Activated naive CD8-positive, alpha-beta T cell treated with anti-CD3 and anti-CD28 coated beads for 36 hours (primary cell): ENCODE results near the gene KLHL29. TPM values are rescaled to one million over a fixed set of nuclear protein-coding genes. Genes with fewer than 3 reads are reported as not detected.
A peak's percentile ranks its signal among the peaks of the same experiment; 100 is the strongest.

Experiments
- DNase-seq: peaks from one replicate; pipeline ENCODE4 v3.0.0; 2021
- H3K27ac Mint-ChIP-seq: one replicate; pipeline ENCODE4 v1.8.0; 2022; ENCODE audit warnings: mild to moderate bottlenecking, moderate library complexity, mixed read lengths
- H3K27me3 Mint-ChIP-seq: one replicate; pipeline ENCODE4 v1.8.0; 2022; ENCODE audit warnings: mild to moderate bottlenecking, mixed read lengths
- H3K36me3 Mint-ChIP-seq: one replicate; pipeline ENCODE4 v1.8.0; 2021; ENCODE audit warnings: mild to moderate bottlenecking, mixed read lengths
- H3K4me1 Mint-ChIP-seq: one replicate; pipeline ENCODE4 v1.8.0; 2021; ENCODE audit warnings: mixed read lengths
- H3K4me3 Mint-ChIP-seq: one replicate; pipeline ENCODE4 v1.8.0; 2022; ENCODE audit warnings: mild to moderate bottlenecking, moderate library complexity, mixed read lengths
- H3K9me3 Mint-ChIP-seq: one replicate; pipeline ENCODE4 v1.8.0; 2022; ENCODE audit warnings: mixed read lengths
- total RNA-seq, 2 experiments: library from RNA; stranded (reverse); gene quantifications; one replicate each; pipeline ENCODE4 v1.2.3, GENCODE V29; 2021

Gene KLHL29
- total RNA-seq, 2 experiments from 2014 or later = 1.2 to 1.5 TPM

- peak overlapping the region; percentile 13 for H3K27ac Mint-ChIP-seq
- no peaks in the 10 kb centered on the region for H3K36me3 Mint-ChIP-seq
- no peak overlapping the region for H3K4me3 Mint-ChIP-seq
- DNase-seq = no peak
- H3K9me3 Mint-ChIP-seq = no peaks in the 10 kb centered on the region
- peaks cover 8% of the 10 kb centered on the region for H3K4me1 Mint-ChIP-seq
- H3K27me3 Mint-ChIP-seq = no peaks in the 10 kb centered on the region
Measured at GRCh38 chr2:23540804-23541360, 155.9 kb downstream of the KLHL29 start.

GRCh38 chr2:23541503-23542229, 156.7 kb downstream of the KLHL29 start:
- Mint-ChIP-seq H3K27me3 (no peaks in the 10 kb centered on the region), H3K9me3 (no peaks in the 10 kb centered on the region), H3K27ac (no peak overlapping the region), H3K36me3 (no peaks in the 10 kb centered on the region), H3K4me3 (no peak overlapping the region), H3K4me1 (peaks cover 4% of the 10 kb centered on the region)
- no peak for DNase-seq

GRCh38 chr2:23542230-23542789, 157.3 kb downstream of the KLHL29 start:
- no peaks in the 10 kb centered on the region for H3K9me3 Mint-ChIP-seq
- H3K4me1 Mint-ChIP-seq = peaks cover 2% of the 10 kb centered on the region
- no peak for DNase-seq
- no peaks in the 10 kb centered on the region for H3K36me3 Mint-ChIP-seq
- no peak overlapping the region for H3K4me3 Mint-ChIP-seq
- no peaks in the 10 kb centered on the region for H3K27me3 Mint-ChIP-seq
- H3K27ac Mint-ChIP-seq = no peak overlapping the region

GRCh38 chr2:23543302-23543701, 158.3 kb downstream of the KLHL29 start:
- Mint-ChIP-seq H3K4me3 (no peak overlapping the region), H3K36me3 (no peaks in the 10 kb centered on the region), H3K9me3 (no peaks in the 10 kb centered on the region), H3K27ac (no peak overlapping the region), H3K4me1 (no peaks in the 10 kb centered on the region), H3K27me3 (no peaks in the 10 kb centered on the region)
- DNase-seq = no peak

GRCh38 chr2:23543728-23544127, 158.7 kb downstream of the KLHL29 start:
- no peaks in the 10 kb centered on the region for H3K36me3 Mint-ChIP-seq
- no peaks in the 10 kb centered on the region for H3K27me3 Mint-ChIP-seq
- H3K9me3 Mint-ChIP-seq = no peaks in the 10 kb centered on the region
- no peak overlapping the region for H3K4me3 Mint-ChIP-seq
- no peak for DNase-seq
- no peaks in the 10 kb centered on the region for H3K4me1 Mint-ChIP-seq
- no peak overlapping the region for H3K27ac Mint-ChIP-seq

GRCh38 chr2:23544589-23545295, 159.8 kb downstream of the KLHL29 start:
- DNase-seq = no peak
- H3K36me3 Mint-ChIP-seq = no peaks in the 10 kb centered on the region
- no peaks in the 10 kb centered on the region for H3K4me1 Mint-ChIP-seq
- no peaks in the 10 kb centered on the region for H3K27me3 Mint-ChIP-seq
- H3K9me3 Mint-ChIP-seq = no peaks in the 10 kb centered on the region
- H3K27ac Mint-ChIP-seq = no peak overlapping the region
- no peak overlapping the region for H3K4me3 Mint-ChIP-seq

GRCh38 chr2:23545396-23545795, 160.4 kb downstream of the KLHL29 start:
- Mint-ChIP-seq H3K27ac (no peak overlapping the region), H3K9me3 (no peaks in the 10 kb centered on the region), H3K4me1 (peaks cover 3% of the 10 kb centered on the region), H3K27me3 (no peaks in the 10 kb centered on the region), H3K36me3 (no peaks in the 10 kb centered on the region), H3K4me3 (no peak overlapping the region)
- DNase-seq = no peak

GRCh38 chr2:23545811-23546210, 160.8 kb downstream of the KLHL29 start:
- no peaks in the 10 kb centered on the region for H3K27me3 Mint-ChIP-seq

GRCh38 chr2:23546913-23547312, 161.9 kb downstream of the KLHL29 start:
- H3K4me3 Mint-ChIP-seq = no peak overlapping the region
- H3K27me3 Mint-ChIP-seq = no peaks in the 10 kb centered on the region
- H3K4me1 Mint-ChIP-seq = peaks cover 3% of the 10 kb centered on the region
- no peaks in the 10 kb centered on the region for H3K9me3 Mint-ChIP-seq
- no peak overlapping the region for H3K27ac Mint-ChIP-seq
- no peaks in the 10 kb centered on the region for H3K36me3 Mint-ChIP-seq
- no peak for DNase-seq

More at GRCh38 chr2:23545811-23546210, 160.8 kb downstream of the KLHL29 start:
- no peak overlapping the region for H3K27ac Mint-ChIP-seq
- H3K4me3 Mint-ChIP-seq = no peak overlapping the region
- peaks cover 3% of the 10 kb centered on the region for H3K4me1 Mint-ChIP-seq
- no peak for DNase-seq
- H3K36me3 Mint-ChIP-seq = no peaks in the 10 kb centered on the region
- no peaks in the 10 kb centered on the region for H3K9me3 Mint-ChIP-seq

- Mint-ChIP-seq H3K36me3 (no peaks in the 10 kb centered on the region), H3K4me3 (no peak overlapping the region), H3K4me1 (peaks cover 6% of the 10 kb centered on the region), H3K27me3 (no peaks in the 10 kb centered on the region), H3K9me3 (no peaks in the 10 kb centered on the region), H3K27ac (no peak overlapping the region)
- no peak for DNase-seq
Measured at GRCh38 chr2:23547725-23548124, 162.7 kb downstream of the KLHL29 start.

- Mint-ChIP-seq H3K4me3 (no peak overlapping the region), H3K9me3 (no peaks in the 10 kb centered on the region), H3K4me1 (peaks cover 6% of the 10 kb centered on the region), H3K27ac (no peak overlapping the region), H3K36me3 (no peaks in the 10 kb centered on the region), H3K27me3 (no peaks in the 10 kb centered on the region)
- no peak for DNase-seq
Measured at GRCh38 chr2:23548143-23548769, 163.3 kb downstream of the KLHL29 start.

- no peak overlapping the region for H3K4me3 Mint-ChIP-seq
- H3K36me3 Mint-ChIP-seq = no peaks in the 10 kb centered on the region
- no peak overlapping the region for H3K27ac Mint-ChIP-seq
- DNase-seq = no peak
- no peaks in the 10 kb centered on the region for H3K9me3 Mint-ChIP-seq
- no peaks in the 10 kb centered on the region for H3K27me3 Mint-ChIP-seq
- H3K4me1 Mint-ChIP-seq = peaks cover 6% of the 10 kb centered on the region
Measured at GRCh38 chr2:23549051-23549450, 164.1 kb downstream of the KLHL29 start.

GRCh38 chr2:23549821-23550530, 165.0 kb downstream of the KLHL29 start:
- Mint-ChIP-seq H3K27ac (no peak overlapping the region), H3K27me3 (no peaks in the 10 kb centered on the region), H3K36me3 (no peaks in the 10 kb centered on the region), H3K9me3 (no peaks in the 10 kb centered on the region), H3K4me1 (peaks cover 6% of the 10 kb centered on the region), H3K4me3 (no peak overlapping the region)
- DNase-seq = no peak

GRCh38 chr2:23550553-23550952, 165.6 kb downstream of the KLHL29 start:
- H3K4me3 Mint-ChIP-seq = no peak overlapping the region
- no peaks in the 10 kb centered on the region for H3K36me3 Mint-ChIP-seq
- peaks cover 6% of the 10 kb centered on the region for H3K4me1 Mint-ChIP-seq
- H3K9me3 Mint-ChIP-seq = no peaks in the 10 kb centered on the region
- no peaks in the 10 kb centered on the region for H3K27me3 Mint-ChIP-seq
- no peak for DNase-seq
- no peak overlapping the region for H3K27ac Mint-ChIP-seq
